NOMO-1 (cell line): ENCODE data around the gene C11orf52.
"Not testable (repeated sequence)": the region's sequence is repeated elsewhere in the genome, so short reads cannot be mapped to it uniquely, and the experiment has no call there.

Experiments used
- DNase-seq, 2 experiments: peaks; one replicate each; lab custom pipeline; 2025; ENCODE audit not compliant: unreplicated experiment in 2 of 2; lab: John Stamatoyannopoulos, UW

The C11orf52 gene

GRCh38 chr11:111918390-111919256, at the start of gene C11orf52:
TSS of gene C11orf52 (plus strand) at chr11:111918913. CDS start at chr11:111918973, 60 bp downstream.
- no peak for DNase-seq

DNA sequence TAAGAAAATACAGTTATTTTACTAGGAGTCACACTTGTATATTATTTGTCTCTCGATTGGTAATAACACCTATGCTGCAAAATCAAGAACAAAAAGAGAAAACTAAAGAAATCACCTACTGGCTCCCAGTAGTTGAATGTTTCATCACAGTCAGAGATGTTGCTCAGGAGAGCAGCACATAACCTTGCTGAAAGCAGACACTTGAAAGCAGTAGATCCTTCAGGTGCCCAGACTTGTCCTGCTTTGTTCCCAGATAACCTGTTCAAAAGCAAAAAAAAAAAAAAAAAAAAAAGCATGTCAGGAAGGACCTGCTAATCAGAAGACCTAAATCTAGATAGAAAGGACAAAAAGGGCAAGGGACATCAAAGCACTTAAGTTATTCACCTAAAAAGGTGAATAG, 48.6 kb upstream of the C11orf52 start:
- DNase-seq, result no peak

- DNase-seq, result peak; percentile 13 to 45
Measured at GRCh38 chr11:111870522-111870885, 48.2 kb upstream of the C11orf52 start.

- peak; percentile 61 to 71 for DNase-seq
Measured at GRCh38 chr11:111870886-111871692, 47.6 kb upstream of the C11orf52 start, which contains the start of gene ALG9. TSS of gene ALG9 (minus strand) at chr11:111871581. CDS start at chr11:111871482, 99 bp downstream.

GRCh38 chr11:111871693-111872161, 47.0 kb upstream of the C11orf52 start:
- no peak for DNase-seq

GRCh38 chr11:111878385-111878848, 40.3 kb upstream of the C11orf52 start:
- DNase-seq, result peak; percentile 37 to 58

GRCh38 chr11:111878849-111879636, 39.7 kb upstream of the C11orf52 start, which contains the start of the genes CFAP68 and FDXACB1:
TSS of gene CFAP68 (plus strand) at chr11:111879541. CDS start at chr11:111879561, 20 bp downstream.
TSS of gene FDXACB1 (minus strand) at chr11:111879165. CDS start at chr11:111879132, 33 bp downstream.
- peak; percentile 97 to 98 for DNase-seq

GRCh38 chr11:111879637-111879960, 39.1 kb upstream of the C11orf52 start:
- DNase-seq, result peak in 1 of 2 experiments; percentile 28

DNA sequence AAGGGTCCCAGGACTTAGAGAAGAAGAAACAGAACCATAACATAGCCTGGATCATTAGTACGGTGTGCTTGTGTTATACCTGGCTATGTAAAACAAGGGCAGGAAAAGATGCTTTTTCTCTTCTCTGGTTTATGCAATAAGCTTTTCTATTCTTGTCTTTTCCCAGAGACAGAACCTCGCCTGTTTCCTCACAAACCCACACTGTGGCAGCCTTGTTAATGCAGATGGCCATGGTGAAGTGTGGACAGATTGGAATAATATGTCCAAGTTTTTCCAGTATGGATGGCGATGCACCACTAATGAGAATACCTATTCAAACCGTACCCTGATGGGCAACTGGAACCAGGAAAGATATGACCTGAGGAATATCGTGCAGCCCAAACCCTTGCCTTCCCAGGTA, 36.5 kb upstream of the C11orf52 start:
- no peak for DNase-seq

DNA sequence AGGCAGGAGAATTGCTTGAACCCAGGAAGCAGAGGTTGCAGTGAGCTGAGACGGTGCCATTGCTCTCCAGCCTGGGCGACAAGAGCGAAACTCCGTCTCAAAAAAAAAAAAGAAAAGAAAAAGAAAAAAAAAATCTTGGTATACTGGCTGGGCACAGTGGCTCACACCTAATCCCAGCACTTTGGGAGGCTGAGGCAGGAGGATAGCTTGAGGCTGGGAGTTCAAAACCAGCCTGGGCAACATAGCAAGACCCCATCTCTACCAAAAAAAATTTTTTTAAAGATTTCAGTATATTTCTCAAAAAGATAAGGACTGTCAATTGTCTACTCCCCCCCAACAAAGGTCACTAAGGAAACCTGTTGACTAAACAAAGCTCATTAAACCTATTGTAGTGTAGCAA, 33.7 kb upstream of the C11orf52 start:
- DNase-seq, result not testable (repeated sequence)

- DNase-seq, result no peak
Measured at GRCh38 chr11:111886032-111886431, 32.7 kb upstream of the C11orf52 start.

DNA sequence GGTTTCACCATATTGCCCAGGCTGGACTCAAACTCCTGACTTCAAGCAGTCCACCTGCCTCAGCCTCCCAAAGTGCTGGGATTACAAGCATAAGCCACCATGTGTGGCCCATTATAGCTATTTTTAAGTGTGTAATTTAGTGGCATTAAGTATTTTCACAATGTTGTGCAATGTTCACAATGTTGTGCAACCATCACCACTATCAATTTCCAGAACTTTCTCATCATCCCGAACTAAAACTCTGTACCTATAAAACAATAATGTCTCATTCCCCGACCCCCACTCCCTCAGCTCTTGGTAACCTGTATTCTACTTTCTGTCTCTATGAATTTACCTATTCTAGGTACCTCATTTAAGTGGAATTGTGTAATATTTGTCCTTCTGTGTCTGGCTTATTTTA, 31.9 kb upstream of the C11orf52 start:
- peak; percentile 7 to 15 for DNase-seq

GRCh38 chr11:111905411-111905810, 13.3 kb upstream of the C11orf52 start:
- no peak for DNase-seq

GRCh38 chr11:111906680-111907079, 12.0 kb upstream of the C11orf52 start:
- DNase-seq, result no peak

GRCh38 chr11:111908639-111909305, 9.9 kb upstream of the C11orf52 start:
- no peak for DNase-seq

DNA sequence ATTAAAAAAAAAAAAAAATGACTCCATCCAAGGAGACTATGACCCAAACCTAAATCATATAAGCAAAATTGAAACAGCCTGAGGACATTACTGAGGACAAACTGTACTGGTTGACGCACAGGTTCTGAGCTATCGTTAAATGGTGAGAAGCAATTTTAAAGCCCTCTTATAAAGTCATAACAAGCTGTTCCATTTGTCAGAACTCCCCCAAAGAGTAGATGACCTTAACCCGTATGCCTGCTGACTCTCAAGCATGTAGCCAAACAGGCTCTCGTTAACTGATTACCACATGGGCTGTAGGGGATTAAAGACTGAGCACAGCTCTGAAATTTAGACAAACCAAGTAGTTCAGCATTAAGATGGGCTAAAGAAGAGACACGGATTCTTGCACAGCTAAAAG, 9.3 kb upstream of the C11orf52 start:
- DNase-seq, result no peak

- no peak for DNase-seq
Measured at GRCh38 chr11:111910676-111911562, 7.8 kb upstream of the C11orf52 start.

DNA sequence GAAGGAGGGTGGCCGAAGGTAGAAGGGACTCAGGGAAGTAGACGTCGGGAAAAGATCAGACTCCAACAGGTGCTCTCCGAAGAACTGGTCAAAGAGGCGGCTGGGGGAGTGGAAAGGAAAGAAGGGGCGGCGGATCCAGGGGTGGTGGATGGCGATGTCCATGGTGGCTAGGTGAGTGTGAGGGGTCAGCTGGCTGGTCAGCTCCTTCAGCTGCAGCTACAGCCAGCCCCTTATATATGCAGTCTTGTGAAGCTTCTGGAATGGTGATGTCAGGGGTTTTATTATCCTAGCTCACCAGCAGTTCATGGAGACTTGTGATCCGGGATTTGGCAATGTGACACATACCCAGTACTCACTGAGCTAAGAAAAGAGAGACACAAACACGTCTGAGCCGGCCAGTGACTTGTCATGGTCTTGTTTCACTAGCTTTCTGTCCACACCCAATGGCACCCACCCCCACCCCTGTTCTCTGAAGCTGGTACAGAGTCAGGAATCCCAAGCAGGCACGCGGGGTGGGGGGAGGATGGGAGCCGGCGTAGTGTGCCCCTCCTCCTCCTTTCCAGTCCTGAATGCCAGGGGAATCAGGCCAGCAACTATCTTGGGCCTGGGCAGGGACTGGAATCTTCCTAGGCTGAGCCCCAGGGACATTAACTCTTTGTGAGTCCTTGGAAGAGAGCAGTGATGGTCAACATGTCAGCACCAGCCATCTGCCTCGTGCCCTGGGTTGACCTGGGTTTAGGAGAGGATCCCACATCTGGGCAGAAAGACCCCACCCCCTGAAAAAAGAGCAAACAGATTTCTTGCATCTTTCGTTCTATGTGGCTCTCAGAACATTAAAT, 6.9 kb upstream of the C11orf52 start, which contains the start of gene CRYAB:
Gene CRYAB, minus strand, starts transcription at position 208 of the 839 bp plus-strand sequence. Its CDS starts 46 bp downstream, at position 162.
- no peak for DNase-seq
